ENCODE data around the gene TMEM95.

TMEM95 gene

GRCh38 chr17:7306911-7307685 lies 47.9 kb upstream of the TMEM95 start, which contains the start of gene EIF5A (continued):
- TF ChIP-seq CTCF (tag by site-specific recombination; IDR thresholded peaks at IDR 0.05) = no peak
- TF ChIP-seq HOXD13 (CRISPR knock-in tag; IDR thresholded peaks at IDR 0.05; ENCODE audit: borderline replicate concordance) = no peak
- no peak for TF ChIP-seq ZNF211 (tag by site-specific recombination; IDR thresholded peaks at IDR 0.05; ENCODE audit: low read depth)
- no peak for TF ChIP-seq ZNF146 (tag by site-specific recombination; IDR thresholded peaks at IDR 0.05)
- TF ChIP-seq ZNF366 (tag by site-specific recombination; conservative IDR thresholded peaks at IDR 0.05) = no peak
- no peak; the same call in 1 of the 2 replicates for TF ChIP-seq ZNF692 (tag by site-specific recombination; IDR thresholded peaks at IDR 0.05)
- peak; percentile 91 for TF ChIP-seq ZNF561 (tag by site-specific recombination; IDR thresholded peaks at IDR 0.05; ENCODE audit: borderline replicate concordance)
- TF ChIP-seq, protein P1, sequence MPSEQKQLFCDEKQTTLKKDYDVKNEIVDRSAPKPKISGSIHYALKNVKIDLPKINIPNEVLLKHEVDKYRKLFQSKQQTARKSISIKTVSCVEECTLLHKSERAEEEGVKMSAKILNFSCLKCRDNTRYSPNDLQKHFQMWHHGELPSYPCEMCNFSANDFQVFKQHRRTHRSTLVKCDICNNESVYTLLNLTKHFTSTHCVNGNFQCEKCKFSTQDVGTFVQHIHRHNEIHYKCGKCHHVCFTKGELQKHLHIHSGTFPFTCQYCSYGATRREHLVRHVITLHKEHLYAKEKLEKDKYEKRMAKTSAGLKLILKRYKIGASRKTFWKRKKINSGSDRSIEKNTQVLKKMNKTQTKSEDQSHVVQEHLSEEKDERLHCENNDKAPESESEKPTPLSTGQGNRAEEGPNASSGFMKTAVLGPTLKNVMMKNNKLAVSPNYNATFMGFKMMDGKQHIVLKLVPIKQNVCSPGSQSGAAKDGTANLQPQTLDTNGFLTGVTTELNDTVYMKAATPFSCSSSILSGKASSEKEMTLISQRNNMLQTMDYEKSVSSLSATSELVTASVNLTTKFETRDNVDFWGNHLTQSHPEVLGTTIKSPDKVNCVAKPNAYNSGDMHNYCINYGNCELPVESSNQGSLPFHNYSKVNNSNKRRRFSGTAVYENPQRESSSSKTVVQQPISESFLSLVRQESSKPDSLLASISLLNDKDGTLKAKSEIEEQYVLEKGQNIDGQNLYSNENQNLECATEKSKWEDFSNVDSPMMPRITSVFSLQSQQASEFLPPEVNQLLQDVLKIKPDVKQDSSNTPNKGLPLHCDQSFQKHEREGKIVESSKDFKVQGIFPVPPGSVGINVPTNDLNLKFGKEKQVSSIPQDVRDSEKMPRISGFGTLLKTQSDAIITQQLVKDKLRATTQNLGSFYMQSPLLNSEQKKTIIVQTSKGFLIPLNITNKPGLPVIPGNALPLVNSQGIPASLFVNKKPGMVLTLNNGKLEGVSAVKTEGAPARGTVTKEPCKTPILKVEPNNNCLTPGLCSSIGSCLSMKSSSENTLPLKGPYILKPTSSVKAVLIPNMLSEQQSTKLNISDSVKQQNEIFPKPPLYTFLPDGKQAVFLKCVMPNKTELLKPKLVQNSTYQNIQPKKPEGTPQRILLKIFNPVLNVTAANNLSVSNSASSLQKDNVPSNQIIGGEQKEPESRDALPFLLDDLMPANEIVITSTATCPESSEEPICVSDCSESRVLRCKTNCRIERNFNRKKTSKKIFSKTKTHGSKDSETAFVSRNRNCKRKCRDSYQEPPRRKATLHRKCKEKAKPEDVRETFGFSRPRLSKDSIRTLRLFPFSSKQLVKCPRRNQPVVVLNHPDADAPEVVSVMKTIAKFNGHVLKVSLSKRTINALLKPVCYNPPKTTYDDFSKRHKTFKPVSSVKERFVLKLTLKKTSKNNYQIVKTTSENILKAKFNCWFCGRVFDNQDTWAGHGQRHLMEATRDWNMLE (tag by site-specific recombination; conservative IDR thresholded peaks at IDR 0.05; ENCODE audit: low read depth) = no peak
- TF ChIP-seq YY2 (tag by site-specific recombination; IDR thresholded peaks at IDR 0.05) = no peak; the same call in 1 of the 2 replicates
- TF ChIP-seq, protein P2, sequence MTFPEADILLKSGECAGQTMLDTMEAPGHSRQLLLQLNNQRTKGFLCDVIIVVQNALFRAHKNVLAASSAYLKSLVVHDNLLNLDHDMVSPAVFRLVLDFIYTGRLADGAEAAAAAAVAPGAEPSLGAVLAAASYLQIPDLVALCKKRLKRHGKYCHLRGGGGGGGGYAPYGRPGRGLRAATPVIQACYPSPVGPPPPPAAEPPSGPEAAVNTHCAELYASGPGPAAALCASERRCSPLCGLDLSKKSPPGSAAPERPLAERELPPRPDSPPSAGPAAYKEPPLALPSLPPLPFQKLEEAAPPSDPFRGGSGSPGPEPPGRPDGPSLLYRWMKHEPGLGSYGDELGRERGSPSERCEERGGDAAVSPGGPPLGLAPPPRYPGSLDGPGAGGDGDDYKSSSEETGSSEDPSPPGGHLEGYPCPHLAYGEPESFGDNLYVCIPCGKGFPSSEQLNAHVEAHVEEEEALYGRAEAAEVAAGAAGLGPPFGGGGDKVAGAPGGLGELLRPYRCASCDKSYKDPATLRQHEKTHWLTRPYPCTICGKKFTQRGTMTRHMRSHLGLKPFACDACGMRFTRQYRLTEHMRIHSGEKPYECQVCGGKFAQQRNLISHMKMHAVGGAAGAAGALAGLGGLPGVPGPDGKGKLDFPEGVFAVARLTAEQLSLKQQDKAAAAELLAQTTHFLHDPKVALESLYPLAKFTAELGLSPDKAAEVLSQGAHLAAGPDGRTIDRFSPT (tag by site-specific recombination; IDR thresholded peaks at IDR 0.05) = no peak
- no peak for TF ChIP-seq ZNF19 (tag by site-specific recombination; IDR thresholded peaks at IDR 0.05; ENCODE audit: low read depth)
- TF ChIP-seq ZNF274 (IDR thresholded peaks at IDR 0.05; ENCODE audit: low read length) = no peak
- TF ChIP-seq ZNF274 (tag by site-specific recombination; IDR thresholded peaks at IDR 0.05; ENCODE audit: borderline replicate concordance) = no peak
- no peak; the same call in 1 of the 2 replicates for TF ChIP-seq KLF10 (tag by site-specific recombination; IDR thresholded peaks at IDR 0.05)
- TF ChIP-seq ZSCAN18 (tag by site-specific recombination; IDR thresholded peaks at IDR 0.05) = no peak
- no peak for TF ChIP-seq ZNF664 (tag by site-specific recombination; IDR thresholded peaks at IDR 0.05)
- TF ChIP-seq GLI4 (tag by site-specific recombination; IDR thresholded peaks at IDR 0.05) = no peak
- no peak for TF ChIP-seq ZNF76 (tag by site-specific recombination; IDR thresholded peaks at IDR 0.05; ENCODE audit: borderline replicate concordance, low read depth)
- no peak for TF ChIP-seq ZNF48 (tag by site-specific recombination; IDR thresholded peaks at IDR 0.05)
- no peak for TF ChIP-seq ZNF544 (tag by site-specific recombination; IDR thresholded peaks at IDR 0.05)
- no peak for TF ChIP-seq ZNF248 (tag by site-specific recombination; IDR thresholded peaks at IDR 0.05)
- TF ChIP-seq ZNF140 (tag by site-specific recombination; IDR thresholded peaks at IDR 0.05) = no peak
- no peak; the same call in 1 of the 2 replicates for TF ChIP-seq ZNF629 (tag by site-specific recombination; IDR thresholded peaks at IDR 0.05)
- peak; percentile 42; the same call in 1 of the 2 replicates for TF ChIP-seq ZNF449 (tag by site-specific recombination; IDR thresholded peaks at IDR 0.05)
- no peak for TF ChIP-seq ELK4 (IDR thresholded peaks at IDR 0.05; ENCODE audit: borderline replicate concordance, low read depth, low read length)
